Ureter (tissue), 1 donor: Measurements from ENCODE around the gene DPP3. TPM values are rescaled to one million over a fixed set of nuclear protein-coding genes. Genes with fewer than 3 reads are reported as not detected.
"Not testable (repeated sequence)": the region's sequence is repeated elsewhere in the genome, so short reads cannot be mapped to it uniquely, and the experiment has no call there.

Experiments used
- DNase-seq: peaks from one replicate; pipeline ENCODE4 v3.0.0-alpha.2; 2020; ENCODE audit warnings: low spot score
- total RNA-seq: library from RNA; stranded (reverse); gene quantifications from one replicate; pipeline ENCODE4 v1.2.4, GENCODE V29; 2023
- donor health status: DM: yes; HTN: yes; CAD: no.

The DPP3 gene, protein sequence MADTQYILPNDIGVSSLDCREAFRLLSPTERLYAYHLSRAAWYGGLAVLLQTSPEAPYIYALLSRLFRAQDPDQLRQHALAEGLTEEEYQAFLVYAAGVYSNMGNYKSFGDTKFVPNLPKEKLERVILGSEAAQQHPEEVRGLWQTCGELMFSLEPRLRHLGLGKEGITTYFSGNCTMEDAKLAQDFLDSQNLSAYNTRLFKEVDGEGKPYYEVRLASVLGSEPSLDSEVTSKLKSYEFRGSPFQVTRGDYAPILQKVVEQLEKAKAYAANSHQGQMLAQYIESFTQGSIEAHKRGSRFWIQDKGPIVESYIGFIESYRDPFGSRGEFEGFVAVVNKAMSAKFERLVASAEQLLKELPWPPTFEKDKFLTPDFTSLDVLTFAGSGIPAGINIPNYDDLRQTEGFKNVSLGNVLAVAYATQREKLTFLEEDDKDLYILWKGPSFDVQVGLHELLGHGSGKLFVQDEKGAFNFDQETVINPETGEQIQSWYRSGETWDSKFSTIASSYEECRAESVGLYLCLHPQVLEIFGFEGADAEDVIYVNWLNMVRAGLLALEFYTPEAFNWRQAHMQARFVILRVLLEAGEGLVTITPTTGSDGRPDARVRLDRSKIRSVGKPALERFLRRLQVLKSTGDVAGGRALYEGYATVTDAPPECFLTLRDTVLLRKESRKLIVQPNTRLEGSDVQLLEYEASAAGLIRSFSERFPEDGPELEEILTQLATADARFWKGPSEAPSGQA
- total RNA-seq = 66.3 TPM

DNA sequence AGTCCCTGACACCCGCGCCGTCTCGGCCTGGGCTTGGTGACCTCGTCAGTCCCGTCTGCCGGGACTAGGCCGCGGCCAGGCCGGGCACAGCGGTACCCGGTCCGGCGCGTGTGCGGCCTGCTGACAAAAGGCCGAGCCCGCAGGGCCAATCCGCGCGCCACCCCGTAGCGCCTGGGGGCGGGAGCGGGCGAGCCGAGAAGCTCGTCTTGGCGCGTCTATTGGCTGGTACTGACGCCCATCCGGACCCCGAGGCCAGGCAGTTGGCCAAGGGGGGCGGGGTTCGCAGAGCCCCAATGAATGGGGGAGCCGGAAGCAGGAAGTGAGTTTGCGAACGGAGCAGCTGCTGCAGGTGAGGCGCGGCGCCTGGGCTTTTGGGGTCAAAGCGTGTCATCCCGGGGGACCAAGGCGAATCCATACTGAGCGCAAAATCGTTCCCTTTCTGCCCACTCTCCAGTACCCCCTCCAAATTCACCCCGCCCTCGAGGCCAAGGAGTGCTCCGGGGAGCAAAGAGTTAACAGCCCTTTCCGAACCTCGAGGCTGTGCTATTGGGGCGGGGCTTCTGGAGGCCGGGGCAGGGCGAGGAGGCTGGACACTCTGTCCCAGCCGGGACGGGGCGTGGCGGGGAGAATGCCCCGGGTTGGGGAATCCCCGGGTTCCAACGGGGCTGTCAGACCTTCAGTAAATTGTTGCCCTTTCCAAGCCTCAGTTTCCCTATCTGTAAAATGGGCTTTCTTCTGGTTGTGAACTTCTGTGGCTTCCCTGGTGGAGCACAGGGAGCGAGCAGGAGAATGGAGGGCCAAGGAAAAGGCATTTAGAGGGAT lies at the start of gene DPP3:
Gene DPP3, plus strand, starts transcription at position 318 of the 822 bp plus-strand sequence. CDS start 1,767 bp downstream, outside the sequence.
- peak; percentile 98 for DNase-seq

DNA sequence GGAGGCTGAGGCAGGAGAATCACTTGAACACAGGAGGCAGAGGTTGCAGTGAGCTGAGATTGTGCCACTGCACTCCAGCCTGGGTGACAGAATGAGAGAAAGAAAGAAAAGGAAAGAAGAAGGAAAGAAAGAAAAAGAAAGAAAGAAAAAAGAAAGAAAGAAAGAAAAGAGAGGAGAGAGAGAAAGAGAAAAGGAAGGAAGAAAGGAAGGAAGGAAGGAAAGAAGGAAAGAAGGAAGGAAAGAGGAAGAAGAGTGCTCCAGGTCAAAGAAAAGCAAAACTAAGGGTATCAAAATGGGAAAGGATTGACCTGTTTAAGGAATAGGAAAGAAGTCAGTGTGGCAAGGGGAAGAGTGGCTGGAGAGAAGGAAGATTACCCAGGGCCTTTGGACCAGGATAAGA lies 48.9 kb upstream of the DPP3 start:
- not testable (repeated sequence) for DNase-seq

DNA sequence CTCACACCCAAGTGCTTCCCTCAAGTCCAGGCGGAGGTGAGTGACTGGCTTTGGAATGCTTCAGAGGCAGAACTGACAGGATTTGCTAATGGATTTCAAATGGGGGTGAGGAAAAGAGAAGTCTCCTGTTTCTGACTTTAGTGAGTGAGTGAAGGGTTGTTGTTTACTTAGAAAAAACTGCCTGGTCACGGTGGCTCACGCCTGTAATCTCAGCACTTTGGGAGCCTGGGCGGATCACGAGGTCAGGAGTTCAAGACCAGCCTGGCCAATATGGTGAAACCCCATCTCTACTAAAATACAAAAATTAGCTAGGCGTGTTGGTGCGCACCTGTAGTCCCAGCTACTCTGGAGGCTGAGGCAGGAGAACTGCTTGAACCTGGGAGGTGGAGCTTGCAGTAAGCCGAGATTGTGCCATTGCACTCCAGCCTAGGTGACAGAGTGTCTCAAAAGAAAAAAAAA lies 48.3 kb upstream of the DPP3 start:
- not testable (repeated sequence) for DNase-seq

- DNase-seq = no peak
These were observed 47.6 kb upstream of the DPP3 start for GRCh38 chr11:66432597-66432996.

- no peak for DNase-seq
These were observed 42.2 kb upstream of the DPP3 start for GRCh38 chr11:66437979-66438503.

GRCh38 chr11:66438504-66439466 lies 41.4 kb upstream of the DPP3 start, which contains the start of gene MRPL11:
Gene MRPL11 (minus strand): TSS chr11:66438848. CDS start chr11:66438754, 94 bp downstream.
- peak; percentile 86 for DNase-seq

DNA sequence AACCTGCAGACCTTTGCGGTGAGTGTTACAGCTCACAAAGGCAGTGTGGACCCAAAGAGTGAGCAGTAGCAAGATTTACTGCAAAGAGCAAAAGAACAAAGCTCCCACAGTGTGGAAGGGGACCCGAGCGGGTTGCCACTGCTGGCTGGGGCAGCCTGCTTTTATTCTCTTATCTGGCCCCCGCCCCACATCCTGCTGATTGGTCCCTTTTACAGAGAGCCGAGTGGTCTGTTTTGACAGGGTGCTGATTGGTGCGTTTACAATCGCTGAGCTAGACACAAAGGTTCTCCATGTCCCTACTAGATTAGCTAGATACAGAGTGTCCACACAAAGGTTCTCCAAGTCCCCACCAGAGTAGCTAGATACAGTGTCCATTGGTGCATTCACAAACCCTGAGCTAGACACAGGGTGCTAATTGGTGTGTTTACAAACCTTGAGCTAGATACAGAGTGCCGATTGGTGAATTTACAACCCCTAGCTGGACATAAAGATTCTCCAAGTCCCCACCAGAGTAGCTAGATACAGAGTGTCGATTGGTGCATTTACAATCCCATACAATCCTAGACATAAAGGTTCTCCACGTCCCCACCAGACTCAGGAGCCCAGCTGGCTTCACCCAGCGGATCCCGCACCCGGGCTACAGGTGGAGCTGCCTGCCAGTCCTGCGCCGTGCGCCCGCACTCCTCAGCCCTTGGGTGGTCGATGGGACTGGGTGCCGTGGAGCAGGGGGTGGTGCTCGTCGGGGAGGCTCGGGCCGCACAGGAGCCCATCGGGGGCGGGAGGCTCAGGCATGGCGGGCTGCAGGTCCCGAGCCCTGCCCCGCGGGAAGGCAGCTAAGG lies 39.9 kb upstream of the DPP3 start:
- not testable (repeated sequence) for DNase-seq

DNA sequence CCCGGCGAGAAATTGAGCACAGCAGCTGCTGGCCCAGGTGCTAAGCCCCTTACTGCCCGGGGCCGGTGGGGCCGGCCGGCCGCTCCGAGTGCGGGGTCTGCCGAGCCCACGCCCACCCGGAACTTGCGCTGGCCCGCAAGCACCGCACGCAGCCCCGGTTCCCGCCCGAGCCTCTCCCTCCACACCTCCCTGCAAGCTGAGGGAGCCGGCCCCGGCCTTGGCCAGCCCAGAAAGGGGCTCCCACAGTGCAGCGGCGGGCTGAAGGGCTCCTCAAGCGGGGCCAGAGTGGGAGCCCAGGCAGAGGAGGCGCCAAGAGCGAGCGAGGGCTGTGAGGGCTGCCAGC lies 39.3 kb upstream of the DPP3 start:
- DNase-seq = not testable (repeated sequence)

DNA sequence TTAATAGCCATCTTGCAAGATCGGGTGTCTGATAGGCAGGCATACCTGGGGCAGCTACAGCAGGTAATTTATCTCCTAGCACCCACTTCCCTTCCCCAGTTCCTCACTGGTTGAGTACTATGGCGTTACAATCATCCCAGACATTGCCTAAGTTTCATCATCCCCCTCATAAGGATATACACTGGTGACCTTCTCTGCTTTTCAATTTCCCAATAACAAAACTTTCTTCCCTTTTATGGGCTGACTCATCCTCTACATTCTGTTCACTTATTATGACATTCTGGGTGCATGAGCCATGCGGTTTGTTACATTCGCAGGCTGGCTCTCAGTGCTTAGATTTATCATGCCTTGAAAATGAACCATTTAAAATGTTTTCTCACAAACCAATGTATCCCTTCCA lies 36.6 kb upstream of the DPP3 start:
- DNase-seq = no peak

- DNase-seq = no peak
These were observed 33.2 kb upstream of the DPP3 start for GRCh38 chr11:66447012-66447411.

GRCh38 chr11:66448523-66448922 lies 31.7 kb upstream of the DPP3 start:
- DNase-seq = no peak

GRCh38 chr11:66450560-66450959 lies 29.7 kb upstream of the DPP3 start:
- DNase-seq = no peak

DNA sequence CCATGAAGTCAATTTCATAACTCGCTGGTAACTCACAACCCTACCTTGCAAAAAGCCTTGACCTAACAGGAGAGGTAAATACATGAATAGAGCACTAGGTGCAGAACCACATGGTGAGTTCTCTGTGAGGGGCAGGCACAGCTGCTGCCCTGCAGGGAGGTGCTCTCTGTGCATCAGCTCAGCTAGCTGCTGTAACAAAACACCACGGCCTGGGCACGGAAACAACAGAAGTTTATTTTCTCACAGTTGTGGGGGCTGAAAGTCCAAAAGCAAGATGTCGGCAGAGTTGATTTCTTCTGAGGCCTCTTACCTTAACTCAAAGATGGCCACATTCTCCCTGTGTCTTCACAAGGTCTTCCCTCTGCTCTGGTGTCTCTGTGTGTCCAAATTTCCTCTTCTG lies 28.6 kb upstream of the DPP3 start:
- DNase-seq = no peak

DNA sequence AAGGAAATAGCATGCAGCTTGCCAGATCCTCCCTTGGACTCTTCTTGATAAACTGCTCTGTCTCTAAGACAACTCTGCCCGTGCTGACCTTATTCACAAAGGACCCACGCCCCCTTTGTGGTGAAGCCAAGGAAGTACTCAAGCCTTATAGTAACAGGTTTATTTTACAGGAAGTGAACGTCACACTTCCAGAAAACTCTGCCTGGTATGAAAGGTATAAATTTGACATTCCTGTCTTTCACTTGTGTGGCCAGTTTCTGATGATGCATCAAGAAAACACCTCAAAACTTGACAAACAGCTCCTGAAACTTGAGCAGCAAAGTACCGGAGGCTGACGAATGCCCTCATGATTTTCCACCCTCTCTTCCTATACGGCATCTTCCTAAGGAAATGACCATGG lies 26.0 kb upstream of the DPP3 start:
- DNase-seq = no peak

GRCh38 chr11:66454828-66455227 lies 25.4 kb upstream of the DPP3 start:
- DNase-seq = no peak

DNA sequence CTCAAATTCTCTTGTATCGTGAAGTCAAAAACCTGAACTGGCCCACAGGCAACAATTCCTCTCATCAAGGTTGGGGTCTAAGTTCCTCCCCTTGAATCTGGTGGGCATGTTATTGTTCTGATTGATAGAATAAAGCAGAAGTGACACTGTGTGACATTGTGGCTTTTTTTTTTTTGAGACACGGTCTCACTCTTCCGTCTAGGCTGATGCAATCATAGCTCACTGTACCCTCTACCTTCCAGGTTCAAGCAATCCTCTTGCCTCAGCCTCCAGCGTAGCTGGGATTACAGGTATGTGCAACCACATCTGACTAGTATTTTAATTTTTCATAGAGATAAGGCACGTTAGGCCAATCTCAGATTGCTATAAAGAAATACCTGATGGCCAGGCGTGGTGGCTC lies 22.4 kb upstream of the DPP3 start:
- no peak for DNase-seq

GRCh38 chr11:66459138-66459778 lies 21.0 kb upstream of the DPP3 start:
- no peak for DNase-seq

DNA sequence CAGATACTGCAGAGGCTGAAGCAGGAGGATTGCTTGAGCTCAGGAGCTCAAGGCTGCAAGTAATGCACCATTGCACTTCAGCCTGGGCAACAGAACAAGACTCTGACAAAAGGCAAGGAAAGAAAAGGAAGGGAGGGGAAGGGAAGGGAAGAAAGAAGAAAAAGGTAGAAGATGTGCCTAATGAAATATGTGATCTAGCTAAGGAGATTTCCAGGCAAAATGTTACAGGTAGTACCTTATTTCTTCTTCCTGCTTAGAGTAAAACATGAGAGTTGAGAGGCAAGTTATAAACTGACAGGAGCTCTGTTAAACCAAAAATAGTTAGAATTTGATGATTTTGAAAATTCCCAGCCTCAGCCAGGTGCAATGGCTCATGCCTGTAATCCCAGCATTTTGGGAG lies 18.2 kb upstream of the DPP3 start:
- DNase-seq = no peak

DNA sequence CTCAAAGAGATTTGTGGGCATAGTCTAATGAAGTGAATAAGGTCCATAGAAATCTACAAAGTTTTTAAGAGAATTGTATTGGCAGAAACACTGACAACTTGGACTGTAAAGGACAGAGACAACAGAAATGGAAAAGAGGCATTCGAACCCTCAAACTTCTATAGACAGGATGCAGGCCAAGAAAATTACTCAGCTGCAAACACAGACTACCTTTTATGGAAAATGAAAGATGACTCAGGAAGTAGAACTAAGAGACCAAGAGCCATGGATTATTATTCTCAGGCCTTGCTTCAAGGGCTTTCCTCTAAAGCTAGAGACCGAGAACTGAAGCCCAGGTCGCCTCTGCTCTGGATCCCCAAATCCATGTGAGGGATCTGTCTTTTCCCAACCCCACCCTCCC lies 17.3 kb upstream of the DPP3 start:
- DNase-seq = no peak
